Measurements from ENCODE around the gene FNDC3A.
"Not testable (repeated sequence)": the region's sequence is repeated elsewhere in the genome, so short reads cannot be mapped to it uniquely, and the experiment has no call there.

Gene FNDC3A

GRCh38 chr13:49097374-49097773, 121.7 kb downstream of the FNDC3A start:
- no peak for DNase-seq

- no peak for DNase-seq
Observed at GRCh38 chr13:49098198-49098597, 122.5 kb downstream of the FNDC3A start.

DNA sequence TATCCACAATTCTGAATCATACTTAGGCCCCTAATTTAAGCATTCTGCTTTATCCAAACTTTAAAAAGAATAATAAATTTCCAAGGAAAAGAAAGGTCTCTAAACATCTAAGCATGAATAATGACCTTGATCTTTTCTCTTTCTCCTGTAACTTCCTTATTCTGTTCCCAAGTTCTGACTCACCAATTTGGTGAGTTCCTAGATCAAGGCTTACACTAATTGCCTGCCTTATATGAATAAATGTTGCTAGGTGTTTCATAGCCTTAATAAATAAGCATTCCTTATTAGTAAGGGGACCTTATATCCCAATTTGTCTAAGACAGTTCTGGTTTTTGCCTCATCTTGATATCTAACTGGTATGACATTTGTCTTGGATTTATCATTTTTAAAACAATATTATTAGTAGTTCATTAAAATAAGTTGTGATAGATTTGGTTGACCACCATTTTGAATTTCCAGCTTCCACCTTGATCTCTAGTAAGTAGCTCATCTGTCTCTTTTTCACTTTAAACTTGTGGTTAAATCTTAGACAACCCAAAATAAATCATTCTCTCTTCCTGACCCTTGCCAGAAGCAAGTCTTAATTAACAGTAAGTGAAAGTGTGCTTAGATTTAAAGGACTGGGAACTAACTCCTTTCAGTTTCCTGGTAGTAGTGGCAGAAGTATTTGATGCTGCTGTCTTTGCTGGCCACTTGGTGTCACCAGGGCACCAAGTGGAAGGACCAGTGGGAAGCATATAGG, 123.2 kb downstream of the FNDC3A start:
- DNase-seq, result no peak

- DNase-seq, result no peak
Observed at GRCh38 chr13:49099513-49099877, 123.8 kb downstream of the FNDC3A start.

DNA sequence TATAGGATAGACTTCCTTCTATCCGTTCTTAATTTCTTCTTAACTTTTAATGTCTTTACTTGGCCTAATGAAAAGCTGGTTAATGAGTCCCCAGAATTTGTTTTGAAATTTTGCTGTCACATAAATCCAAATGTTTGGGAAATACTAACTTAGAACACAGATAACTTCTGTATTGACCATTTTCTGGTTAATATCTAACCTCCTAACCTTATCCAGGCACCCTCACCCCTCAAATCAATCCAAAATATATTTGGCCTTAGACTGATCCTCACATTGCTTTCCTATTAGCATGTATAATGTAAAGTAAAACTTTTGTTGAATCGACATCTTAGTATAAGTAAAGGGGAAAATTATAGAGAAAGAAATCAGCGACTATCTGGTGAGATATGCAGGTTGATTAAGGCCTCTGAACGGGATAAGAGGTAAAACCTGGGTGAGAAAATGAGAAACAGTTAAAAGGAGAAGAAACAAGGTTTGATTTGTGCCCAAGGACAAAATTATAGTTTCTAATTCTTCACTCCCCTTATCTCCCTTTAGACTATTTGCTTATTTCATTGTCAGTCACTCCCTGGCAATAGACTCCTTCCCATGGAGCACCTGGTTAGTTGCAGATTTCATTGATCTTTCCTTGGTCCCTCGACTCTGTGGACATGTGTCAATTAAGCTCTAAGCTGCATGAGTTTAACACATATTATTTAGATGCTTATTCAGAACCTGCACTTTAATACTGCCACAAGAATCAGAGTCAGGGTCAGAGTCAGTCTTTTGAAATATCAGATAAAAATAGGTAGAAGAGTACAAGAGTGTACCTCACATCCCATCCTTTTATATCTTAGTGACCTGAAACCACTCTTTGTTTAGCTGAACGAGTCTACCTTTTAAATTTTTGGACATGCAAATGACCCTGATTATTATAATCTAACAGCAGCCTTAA, 125.2 kb downstream of the FNDC3A start:
- no peak for DNase-seq

DNA sequence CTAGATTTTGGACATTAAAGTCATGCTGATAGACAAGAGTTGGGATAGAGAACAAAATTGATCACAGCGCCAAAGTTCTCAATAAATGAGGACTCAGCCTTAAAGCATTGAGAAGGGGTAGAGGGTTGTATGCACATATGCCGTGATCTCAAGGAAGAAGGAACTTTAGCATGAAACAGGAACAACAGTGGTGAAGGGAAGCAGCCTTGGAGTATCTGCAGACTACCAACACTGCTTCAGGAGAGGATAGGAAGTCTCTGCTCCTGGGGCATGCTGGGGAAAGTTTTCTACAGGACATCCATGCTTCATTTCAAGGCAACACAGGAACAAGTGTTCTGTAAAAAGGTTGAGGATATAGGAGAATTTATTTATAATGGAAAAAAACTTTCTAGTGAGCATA, 132.5 kb downstream of the FNDC3A start:
- DNase-seq, result no peak

DNA sequence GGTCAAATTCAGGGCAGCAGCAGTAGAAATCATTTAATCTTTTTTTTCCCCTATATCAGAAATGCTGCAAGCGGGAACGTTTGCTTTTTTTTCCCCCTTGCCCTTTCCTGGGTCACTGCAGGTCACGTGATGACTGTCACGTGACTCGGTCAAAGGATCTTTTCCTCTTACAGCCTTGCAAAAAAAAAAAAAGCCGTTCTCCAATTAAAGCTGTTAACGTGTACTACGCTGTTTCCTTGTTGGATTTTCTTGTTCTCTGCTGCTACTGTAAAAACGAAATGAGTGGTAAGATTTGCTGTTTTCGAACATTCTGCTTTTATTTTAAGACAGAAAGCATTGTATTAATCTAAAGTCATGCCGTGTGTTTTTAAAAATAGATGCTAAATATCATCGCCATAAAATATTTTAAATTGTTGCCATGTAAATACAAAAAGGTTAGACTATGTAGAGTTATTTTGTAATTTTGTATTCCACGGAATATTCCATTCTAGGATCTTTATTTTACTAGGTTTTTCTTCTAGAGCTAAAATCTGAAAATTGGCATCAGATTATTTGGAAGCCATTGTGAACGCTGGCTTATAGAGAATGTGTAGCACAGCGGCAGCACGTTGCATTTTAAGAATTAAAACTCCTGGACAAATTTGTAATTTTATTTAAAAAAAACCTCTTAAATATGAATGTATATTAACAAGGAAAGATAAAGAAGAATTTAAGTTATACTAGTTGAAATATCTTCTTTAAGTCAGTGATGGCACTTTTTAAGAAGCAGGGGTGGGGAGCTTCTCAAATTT, 134.6 kb downstream of the FNDC3A start:
- DNase-seq, result peak; percentile 95

GRCh38 chr13:49110913-49111170, 135.1 kb downstream of the FNDC3A start:
- no peak for DNase-seq

DNA sequence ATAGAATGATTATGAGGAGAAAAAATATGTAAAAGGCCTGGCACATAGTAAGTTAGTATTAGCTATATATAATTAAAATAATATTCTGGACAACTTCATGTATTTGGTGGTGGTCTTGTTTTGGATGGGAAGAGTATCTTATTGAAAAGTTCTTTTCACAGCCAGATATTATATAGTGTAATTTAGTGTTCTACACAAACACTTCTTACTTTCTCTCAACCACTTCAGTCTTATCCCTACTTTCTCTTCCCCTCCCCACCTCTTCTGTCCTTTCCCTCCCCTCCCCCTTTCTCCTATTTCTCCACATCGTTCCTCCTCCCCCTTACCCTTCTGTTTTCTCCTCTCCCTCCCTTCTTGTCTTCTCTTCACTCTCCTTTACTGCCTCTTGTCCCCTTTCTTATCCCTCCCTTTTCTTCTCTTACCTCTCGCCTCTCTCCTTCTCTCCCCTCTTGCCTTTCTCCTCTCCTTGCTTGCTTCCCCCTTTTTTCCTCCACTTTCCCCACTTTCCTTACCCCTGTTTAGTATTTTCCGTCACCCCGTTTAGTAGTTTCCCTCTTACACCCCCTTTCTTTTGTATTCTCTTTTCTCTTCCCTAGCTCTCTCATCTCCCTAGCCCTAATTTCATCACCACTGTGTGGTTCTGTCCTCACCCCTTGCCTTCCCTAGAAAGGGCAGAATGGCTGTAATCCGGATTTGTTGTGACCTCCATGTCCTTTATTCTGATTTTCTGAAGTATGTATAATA, 137.2 kb downstream of the FNDC3A start:
- DNase-seq, result no peak

DNA sequence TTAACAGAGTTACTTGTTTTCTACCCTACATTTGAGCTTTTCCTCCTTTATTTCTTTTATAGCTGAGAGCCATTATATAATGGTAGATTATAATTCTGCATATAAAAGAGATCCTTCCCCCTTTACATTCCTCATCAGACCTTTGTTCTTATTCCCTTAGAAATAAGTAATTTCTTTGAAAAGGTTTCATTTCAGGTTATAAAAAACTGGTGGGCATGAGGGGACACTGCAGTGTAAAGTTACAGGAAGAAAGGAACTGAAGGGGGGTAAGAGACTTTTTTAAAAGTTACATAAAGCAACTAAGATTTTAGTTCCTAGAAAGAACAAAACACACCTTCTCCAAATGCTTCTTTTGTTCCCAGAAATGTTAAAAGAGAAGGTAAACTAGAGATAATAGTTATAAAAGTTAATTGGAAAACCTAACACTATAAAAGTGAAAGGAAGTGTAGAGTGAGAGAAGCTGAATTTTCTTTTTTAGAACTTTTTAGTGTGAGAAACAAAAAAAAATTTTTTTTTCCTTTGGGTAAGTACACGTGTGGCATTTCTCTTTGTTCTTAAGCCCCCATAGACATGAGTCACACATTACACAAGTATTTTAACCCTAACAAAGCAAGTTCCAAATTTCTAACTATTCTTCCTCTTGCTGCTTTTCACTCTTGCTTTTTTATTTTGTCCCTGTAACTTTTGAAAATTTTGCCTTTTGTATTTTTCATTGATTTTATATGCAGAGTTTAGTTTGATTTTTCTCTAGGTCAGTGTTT, 138.0 kb downstream of the FNDC3A start:
- no peak for DNase-seq

GRCh38 chr13:49116873-49117272, 141.2 kb downstream of the FNDC3A start:
- DNase-seq, result no peak

DNA sequence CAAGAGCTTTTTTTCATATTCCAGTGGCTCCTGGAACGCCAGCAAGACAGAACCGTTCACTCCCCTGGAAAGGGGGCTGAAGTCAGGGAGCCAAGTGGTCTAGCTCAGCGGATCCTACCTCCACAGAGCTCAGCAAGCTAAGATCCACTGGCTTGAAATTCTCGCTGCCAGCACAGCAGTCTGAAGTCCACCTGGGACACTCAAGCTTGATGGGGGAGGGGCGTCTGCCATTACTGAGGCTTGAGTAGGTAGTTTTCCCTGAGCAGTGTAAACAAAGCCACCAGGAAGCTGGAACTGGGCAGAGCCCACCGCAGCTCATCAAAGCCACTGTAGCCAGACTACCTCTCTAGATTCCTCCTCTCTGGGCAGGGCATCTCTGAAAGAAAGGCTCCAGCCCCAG, 142.7 kb downstream of the FNDC3A start:
- not testable (repeated sequence) for DNase-seq

DNA sequence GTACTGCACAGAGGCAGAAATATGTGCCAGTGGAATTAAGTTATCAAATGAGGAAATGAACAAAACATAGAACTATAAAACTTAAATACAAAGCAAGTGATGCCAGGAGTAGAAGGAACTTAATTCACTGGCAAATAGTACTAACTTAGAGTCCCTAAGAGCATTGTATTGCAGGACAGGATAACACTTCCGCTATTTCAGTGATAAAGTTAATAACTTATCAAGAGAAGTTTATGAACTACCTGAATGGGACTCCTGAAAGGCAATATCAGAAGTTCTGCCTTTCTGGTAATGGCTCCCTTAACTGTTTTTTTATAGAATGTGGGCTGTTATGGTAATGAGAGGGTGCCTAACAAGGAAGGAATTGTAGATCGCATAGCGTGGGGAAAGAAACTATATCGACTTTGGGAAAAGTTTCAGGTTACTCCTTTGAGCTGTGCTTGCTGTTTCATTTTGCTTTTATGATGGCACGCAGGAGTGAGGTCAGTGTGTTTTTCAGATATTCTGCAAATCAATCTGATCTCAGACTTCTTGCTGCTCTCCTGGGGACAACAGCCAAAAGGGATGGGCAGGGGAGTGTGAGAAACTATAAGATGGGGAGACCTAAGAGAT, 149.1 kb downstream of the FNDC3A start:
- DNase-seq, result no peak

DNA sequence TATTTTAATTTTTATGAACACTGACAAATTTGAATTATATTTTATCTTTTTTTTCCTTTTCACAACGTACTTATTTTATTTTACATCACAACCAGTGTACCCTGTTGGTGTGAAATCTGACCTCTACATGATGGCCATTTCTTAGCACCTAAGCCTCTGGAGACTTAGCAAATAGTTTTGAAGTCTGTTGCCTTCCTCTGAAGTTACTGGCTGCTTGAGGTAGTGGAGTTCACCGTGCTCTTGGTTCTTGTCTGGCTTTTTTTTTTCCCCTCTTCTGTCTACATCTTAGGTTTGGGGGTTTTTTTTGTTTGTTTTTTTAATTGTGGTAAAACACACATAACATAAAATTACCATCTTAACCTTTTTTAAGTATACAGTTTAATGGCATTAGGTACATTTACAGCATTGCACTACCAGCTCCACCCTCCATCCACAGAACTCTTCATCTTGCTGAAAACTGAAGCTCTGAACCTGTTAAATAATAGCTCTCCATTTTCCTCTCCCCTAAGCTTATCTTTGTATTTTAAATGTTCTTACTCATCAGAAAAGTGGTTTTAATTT, 150.3 kb downstream of the FNDC3A start:
- DNase-seq, result no peak

- no peak for DNase-seq
Observed at GRCh38 chr13:49132479-49133002, 156.8 kb downstream of the FNDC3A start.

GRCh38 chr13:49134305-49134704, 158.6 kb downstream of the FNDC3A start:
- no peak for DNase-seq

GRCh38 chr13:49137138-49137643, 161.5 kb downstream of the FNDC3A start:
- not testable (repeated sequence) for DNase-seq

- DNase-seq, result no peak
Observed at GRCh38 chr13:49140910-49141611, 165.3 kb downstream of the FNDC3A start.

DNA sequence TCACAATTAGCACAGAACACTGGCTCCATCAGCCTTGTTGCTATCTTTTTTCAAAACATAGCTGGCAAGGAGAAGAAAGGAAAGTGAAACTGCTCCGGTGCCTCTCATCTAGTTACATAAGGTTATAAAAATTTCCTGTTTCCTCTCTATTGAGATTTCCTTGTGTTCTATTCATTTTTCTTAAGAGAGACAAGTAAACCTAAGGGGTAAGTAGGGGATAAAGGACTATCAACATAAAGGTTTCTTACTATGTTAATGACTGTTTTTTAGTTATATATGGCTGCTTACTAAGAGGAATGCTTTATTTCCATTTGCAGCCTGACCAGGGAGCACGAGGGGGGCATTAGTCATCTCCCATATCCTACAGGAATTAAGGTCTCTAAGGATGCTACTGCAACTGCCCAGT, 171.2 kb downstream of the FNDC3A start:
- DNase-seq, result no peak

DNA sequence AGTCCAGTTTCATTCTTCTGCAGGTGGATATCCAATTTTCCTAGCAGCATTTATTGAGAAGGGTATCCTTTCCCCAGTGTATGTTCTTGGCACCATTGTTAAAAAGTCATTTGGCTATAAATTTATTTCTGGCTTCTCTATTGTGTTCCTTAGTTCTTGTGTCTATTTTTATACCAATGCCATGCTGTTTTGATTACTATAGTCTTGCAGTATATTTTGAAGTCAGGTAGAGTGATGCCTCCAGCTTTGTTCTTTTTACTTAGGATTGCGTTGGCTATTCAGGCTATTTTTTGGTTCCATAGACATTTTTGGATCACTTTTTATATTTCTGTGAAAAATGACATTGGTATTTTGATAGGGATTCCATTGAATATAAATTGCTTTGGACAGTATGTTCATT, 172.7 kb downstream of the FNDC3A start:
- DNase-seq, result no peak
